Spleen (tissue), 11 donors: ENCODE measurements around the gene LMF2. TPM values are rescaled to one million over a fixed set of nuclear protein-coding genes. Genes with fewer than 3 reads are reported as not detected.
A peak's percentile ranks its signal among the peaks of the same experiment; 100 is the strongest.

Experiments
- DNase-seq: peaks from one replicate; pipeline ENCODE4 v3.0.0-alpha.2; 2020
- H3K27ac ChIP-seq, 8 donors: fragments of 200-600 bp; sonication (generic) in 7 of 8; 1 replicate in 4 of 8; 2 replicates in 4 of 8; pipeline versions ENCODE4 v1.5.0 to v1.8.0; 2016 to 2021; ENCODE audit warnings: inconsistent platforms in 4 of 8, mild to moderate bottlenecking in 4 of 8, moderate library complexity in 1 of 8
- H3K27me3 ChIP-seq, 7 donors: fragments of 200-600 bp; sonication (generic) in 6 of 7; replicated peaks in 1 of 7; 1 replicate in 4 of 7; 2 replicates in 3 of 7; pipeline versions ENCODE4 v1.5.0 to v1.8.0; 2016 to 2021; ENCODE audit warnings: inconsistent platforms in 3 of 7, mild to moderate bottlenecking in 1 of 7
- H3K36me3 ChIP-seq, 6 donors: fragments of 200-600 bp; sonication (generic) in 5 of 6; 1 replicate in 4 of 6; 2 replicates in 2 of 6; pipeline versions ENCODE4 v1.5.0 to v1.8.0; 2016 to 2021; ENCODE audit warnings: inconsistent platforms in 2 of 6
- H3K4me1 ChIP-seq, 6 donors: fragments of 200-600 bp; sonication (generic) in 5 of 6; 1 replicate in 3 of 6; 2 replicates in 3 of 6; pipeline versions ENCODE4 v1.5.0 to v1.8.0; 2016 to 2021; ENCODE audit warnings: inconsistent platforms in 3 of 6
- H3K4me3 ChIP-seq, 8 donors: fragments of 200-600 bp; sonication (generic) in 7 of 8; 1 replicate in 4 of 8; 2 replicates in 4 of 8; pipeline versions ENCODE4 v1.5.0 to v1.8.0; 2016 to 2021; ENCODE audit warnings: inconsistent platforms in 4 of 8, mild to moderate bottlenecking in 4 of 8, moderate library complexity in 2 of 8
- H3K9me3 ChIP-seq, 8 donors: fragments of 200-600 bp; sonication (generic) in 7 of 8; 1 replicate in 4 of 8; 2 replicates in 4 of 8; pipeline versions ENCODE4 v1.5.0 to v1.8.0; 2016 to 2021; ENCODE audit warnings: inconsistent platforms in 4 of 8
- POLR2A ChIP-seq, 3 donors: fragments of 450-650 bp; IDR thresholded peaks; one replicate each; pipeline ENCODE4 v1.5.1; 2017; ENCODE audit warnings: antibody characterized with exemption in 3 of 3, mild to moderate bottlenecking in 1 of 3
- POLR2AphosphoS5 ChIP-seq, 3 donors: sonication (generic); formaldehyde crosslinking; IDR thresholded peaks; one replicate each; pipeline ENCODE4 v1.5.1; 2017; ENCODE audit warnings: antibody characterized with exemption in 3 of 3
- WGBS, 5 donors: extraction: QIAGEN DNeasy Blood & Tissue Kit in 3 of 5; methylation state at CpG; one replicate each; pipeline versions ENCODE4 v1.1.5 to v1.1.7; 2013 to 2018; 5-methylcytosine and 5-hydroxymethylcytosine counted together
- intact Hi-C: fragments of 100-400 bp; cut with DNase I; formaldehyde crosslinking; loops from one replicate; pipeline ENCODE4 v1.15.0; 2023; ENCODE audit warnings: low total_unique reads
- polyA plus RNA-seq, 3 donors: library from polyadenylated mRNA; stranded (reverse); fragments of 200-250 nt; gene quantifications; one replicate each; pipeline ENCODE4 v1.2.1, GENCODE V29; 2013
- total RNA-seq, 7 donors: library from RNA; depleted of rRNA in 3 of 7; stranded (reverse); fragments of >200 nt in 3 of 7; fragmentation: NEBNext Ultra II Directional in 4 of 7; extraction: Animal tissue kit (Norgen Biotek cat#: 25700) in 4 of 7; gene quantifications; one replicate each; pipeline versions ENCODE4 v1.1.0 to v1.2.1, GENCODE V29; 2016 to 2021
- TF ChIP-seq, protein P1 (sequence below), 11 experiments: fragments of 200-600 bp in 7 of 11; fragments of 450-650 bp in 4 of 11; sonication (generic) in 4 of 11; IDR thresholded peaks in 8 of 11; conservative IDR thresholded peaks in 3 of 11; 1 replicate in 7 of 11; 2 replicates in 4 of 11; pipeline versions ENCODE4 v1.4.0 to v1.8.0; 2016 to 2021; ENCODE audit warnings: antibody characterized with exemption in 11 of 11, inconsistent platforms in 4 of 11, mild to moderate bottlenecking in 1 of 11
- donor health status: healthy with polysubstance abuse.
- donor health status: DM: no; HTN: no; CAD: no; lungs with moderate emphysema.
- donor health status: DM: no; HTN: no; CAD: no.
- donor health status: Bipolar disorder and iron deficiency.
- donor health status: healthy.
- donor health status: DM: no; HTN: no; CAD: no.
- donor health status: DM: yes; HTN: yes; CAD: no.

The LMF2 gene
- total and polyA plus RNA-seq, 10 donors: 36.6 to 81.1 (median 70.0) TPM

DNA sequence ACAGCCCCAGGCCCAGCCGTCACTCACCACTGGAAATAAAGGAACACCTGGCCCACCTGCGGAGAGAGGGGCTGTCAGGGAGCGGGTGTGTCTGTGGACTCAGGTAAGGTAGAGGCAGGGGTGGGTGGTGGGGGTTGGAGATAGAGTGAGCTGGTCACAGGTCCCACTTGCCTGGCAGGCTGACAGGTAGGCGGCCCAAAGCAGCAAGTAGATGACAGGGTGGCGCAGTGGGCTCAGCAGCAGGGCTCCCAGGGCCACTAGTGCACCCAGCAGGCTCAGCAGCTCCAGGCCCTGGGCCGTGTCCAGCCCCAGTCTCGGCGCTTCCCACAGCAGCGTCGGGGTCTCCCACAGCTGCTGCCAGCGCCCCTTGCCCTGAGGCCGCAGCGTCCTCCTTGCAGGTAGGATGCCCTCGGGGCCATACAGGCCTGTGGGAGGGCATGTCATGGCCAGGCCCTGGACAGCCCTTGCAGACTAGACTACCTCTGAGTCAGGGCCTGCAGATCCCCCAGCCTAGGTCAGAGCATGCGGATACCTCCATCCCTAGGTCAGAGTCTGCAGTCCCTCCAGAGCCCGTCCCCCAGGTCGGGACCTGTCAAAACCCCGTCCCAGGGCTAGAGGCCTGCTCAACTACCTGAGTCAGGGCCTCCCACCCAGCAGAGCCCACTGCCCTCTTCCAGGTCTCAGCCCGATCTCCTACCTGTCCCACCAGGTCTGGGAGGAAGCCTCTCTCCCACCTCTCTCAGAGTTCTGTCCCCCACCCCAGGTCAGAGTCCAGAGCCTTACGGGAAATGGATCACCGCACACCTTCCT is 686 bp downstream of the LMF2 start:
- intact Hi-C loops: no loop called here
- TF ChIP-seq POLR2AphosphoS5 (IDR thresholded peaks at IDR 0.05) (no peak), POLR2A (IDR thresholded peaks at IDR 0.05) (no peak)
- TF ChIP-seq, protein P1, sequence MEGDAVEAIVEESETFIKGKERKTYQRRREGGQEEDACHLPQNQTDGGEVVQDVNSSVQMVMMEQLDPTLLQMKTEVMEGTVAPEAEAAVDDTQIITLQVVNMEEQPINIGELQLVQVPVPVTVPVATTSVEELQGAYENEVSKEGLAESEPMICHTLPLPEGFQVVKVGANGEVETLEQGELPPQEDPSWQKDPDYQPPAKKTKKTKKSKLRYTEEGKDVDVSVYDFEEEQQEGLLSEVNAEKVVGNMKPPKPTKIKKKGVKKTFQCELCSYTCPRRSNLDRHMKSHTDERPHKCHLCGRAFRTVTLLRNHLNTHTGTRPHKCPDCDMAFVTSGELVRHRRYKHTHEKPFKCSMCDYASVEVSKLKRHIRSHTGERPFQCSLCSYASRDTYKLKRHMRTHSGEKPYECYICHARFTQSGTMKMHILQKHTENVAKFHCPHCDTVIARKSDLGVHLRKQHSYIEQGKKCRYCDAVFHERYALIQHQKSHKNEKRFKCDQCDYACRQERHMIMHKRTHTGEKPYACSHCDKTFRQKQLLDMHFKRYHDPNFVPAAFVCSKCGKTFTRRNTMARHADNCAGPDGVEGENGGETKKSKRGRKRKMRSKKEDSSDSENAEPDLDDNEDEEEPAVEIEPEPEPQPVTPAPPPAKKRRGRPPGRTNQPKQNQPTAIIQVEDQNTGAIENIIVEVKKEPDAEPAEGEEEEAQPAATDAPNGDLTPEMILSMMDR (IDR thresholded peaks at IDR 0.05 in 8 of 11, conservative IDR thresholded peaks at IDR 0.05 in 3 of 11): no peak
- DNase-seq: peak; percentile 91

DNA sequence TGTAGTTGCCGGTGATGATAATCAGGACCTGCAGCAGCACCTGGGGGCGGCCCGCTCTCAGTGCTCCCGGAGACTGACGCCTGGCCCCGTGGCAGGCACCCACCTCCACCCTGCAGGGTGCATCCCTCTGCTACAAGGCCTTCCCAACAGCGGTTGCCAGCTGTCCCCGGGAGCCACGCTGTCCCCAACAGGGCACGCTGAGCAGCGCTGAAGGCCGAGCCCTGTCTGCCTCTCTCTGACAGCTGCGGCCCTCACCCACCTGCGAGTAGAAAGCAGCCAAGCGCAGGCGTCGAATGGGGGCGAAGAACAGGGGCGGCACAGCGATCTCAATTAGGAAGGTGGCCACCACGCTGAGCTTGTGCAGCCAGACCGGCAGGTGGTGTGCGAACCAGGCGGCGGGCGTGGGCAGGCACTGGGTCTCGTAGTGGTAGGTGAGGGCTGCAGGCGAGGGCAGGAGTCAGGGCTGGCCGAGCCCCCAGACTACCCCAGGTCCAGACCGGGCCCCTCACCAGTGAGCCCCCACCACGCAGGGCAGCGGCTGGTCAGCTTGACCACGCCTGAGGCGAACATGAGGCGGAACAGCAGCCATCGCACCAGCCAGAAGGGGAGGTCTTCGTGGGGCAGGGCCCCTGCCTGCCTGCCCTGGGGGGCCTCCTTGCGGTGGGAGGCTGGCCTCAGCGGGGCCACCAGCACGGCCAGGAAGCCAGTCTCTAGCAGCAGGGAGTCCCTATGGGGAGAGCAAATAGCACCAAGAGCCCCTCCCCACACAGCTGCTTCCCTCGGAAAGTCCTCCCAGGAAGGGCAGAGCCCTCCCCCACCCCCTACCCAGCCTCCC is 1.5 kb downstream of the LMF2 start:
- intact Hi-C loops: no loop called here
- 91 to 96% (median 93%) methylated on average over 29 to 41 of the region's 41 CpGs for WGBS, 5 donors
- peak; percentile 87 for DNase-seq
- H3K9me3 ChIP-seq: no peaks in the 10 kb centered on the region
- TF ChIP-seq POLR2AphosphoS5 (IDR thresholded peaks at IDR 0.05) (no peak), POLR2A (IDR thresholded peaks at IDR 0.05) (no peak)
- TF ChIP-seq, protein P1 (IDR thresholded peaks at IDR 0.05 in 8 of 11, conservative IDR thresholded peaks at IDR 0.05 in 3 of 11): no peak
- peak overlapping the region in 7 of 8 donors; percentile 56 to 96 (median 81) for H3K4me3 ChIP-seq
- peak overlapping the region in 2 of 8 donors; percentile 91 to 97 for H3K27ac ChIP-seq
- peaks cover 18 to 53% (median 33%) of the 10 kb centered on the region in 6 donors for H3K4me1 ChIP-seq
- H3K27me3 ChIP-seq: no peaks in the 10 kb centered on the region
- H3K36me3 ChIP-seq: peaks cover 0 to 57% (median 37%) of the 10 kb centered on the region in 6 donors

More for the DNA sequence above, 686 bp downstream of the LMF2 start:
- WGBS, 5 donors: 30 to 50% (median 45%) methylated on average over 12 to 21 of the region's 21 CpGs
- no peaks in the 10 kb centered on the region for H3K9me3 ChIP-seq
- H3K36me3 ChIP-seq: peaks cover 0 to 60% (median 37%) of the 10 kb centered on the region in 6 donors
- H3K4me3 ChIP-seq: peak overlapping the region; percentile 56 to 96 (median 83)
- peaks cover 18 to 53% (median 33%) of the 10 kb centered on the region in 6 donors for H3K4me1 ChIP-seq
- H3K27ac ChIP-seq: peak overlapping the region; percentile 72 to 97 (median 91)
- no peaks in the 10 kb centered on the region for H3K27me3 ChIP-seq

DNA sequence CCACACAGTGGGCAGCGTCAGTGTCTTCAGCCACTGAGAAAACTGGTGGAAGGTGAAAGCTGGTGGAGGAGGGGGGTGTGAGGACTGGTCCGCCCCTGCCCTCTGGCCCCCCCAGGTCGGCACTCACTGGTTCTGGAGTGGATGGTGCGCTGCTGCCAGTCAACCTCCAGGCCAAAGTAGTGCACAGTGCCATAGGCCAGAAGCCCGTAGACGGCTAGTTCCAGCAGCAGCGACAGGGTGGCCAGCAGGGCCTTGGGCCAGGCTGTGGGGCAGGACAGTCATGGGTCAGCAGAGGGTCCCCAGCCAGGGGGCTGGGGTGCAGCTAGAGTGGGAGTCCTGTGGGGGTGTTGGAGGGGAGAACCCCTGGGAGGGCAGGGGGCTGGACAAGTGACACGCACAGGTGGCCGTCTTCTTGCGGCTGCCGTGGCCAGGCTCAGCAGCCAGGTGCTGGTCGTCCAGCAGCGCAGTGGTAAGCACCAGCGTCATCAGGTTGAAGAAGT is 2.2 kb downstream of the LMF2 start:
- TF ChIP-seq, protein P1 (IDR thresholded peaks at IDR 0.05 in 8 of 11, conservative IDR thresholded peaks at IDR 0.05 in 3 of 11): no peak
- TF ChIP-seq POLR2A (IDR thresholded peaks at IDR 0.05) (no peak), POLR2AphosphoS5 (IDR thresholded peaks at IDR 0.05) (no peak)
- no peak overlapping the region for H3K27ac ChIP-seq
- peak; percentile 79 for DNase-seq
- H3K4me1 ChIP-seq: peaks cover 18 to 52% (median 33%) of the 10 kb centered on the region in 6 donors
- intact Hi-C loops: no loop called here
- WGBS, 5 donors: 89 to 95% (median 93%) methylated on average over 13 to 14 of the region's 14 CpGs
- H3K27me3 ChIP-seq: no peaks in the 10 kb centered on the region
- H3K36me3 ChIP-seq: peaks cover 0 to 56% (median 37%) of the 10 kb centered on the region in 6 donors
- H3K9me3 ChIP-seq: no peaks in the 10 kb centered on the region
- H3K4me3 ChIP-seq: no peak overlapping the region
